ENCODE data around the gene PHLPP1.

- TF ChIP-seq ELF1 (IDR thresholded peaks at IDR 0.05; ENCODE audit: borderline replicate concordance, low read depth) (no peak), POLR2AphosphoS5 (IDR thresholded peaks at IDR 0.05; ENCODE audit: low read depth, low read length) (no peak), EZH2phosphoT487 (IDR thresholded peaks at IDR 0.05; ENCODE audit: borderline replicate concordance) (no peak)
Measured at GRCh38 chr18:62832282-62832681, 116.9 kb downstream of the PHLPP1 start.

All from HCT116 (cell line).